ENCODE measurements around the gene GPR149. TPM values are rescaled to one million over a fixed set of nuclear protein-coding genes. Genes with fewer than 3 reads are reported as not detected.

GPR149 gene
- total RNA-seq, 1 donor from 2014 or later, result not detected

DNA sequence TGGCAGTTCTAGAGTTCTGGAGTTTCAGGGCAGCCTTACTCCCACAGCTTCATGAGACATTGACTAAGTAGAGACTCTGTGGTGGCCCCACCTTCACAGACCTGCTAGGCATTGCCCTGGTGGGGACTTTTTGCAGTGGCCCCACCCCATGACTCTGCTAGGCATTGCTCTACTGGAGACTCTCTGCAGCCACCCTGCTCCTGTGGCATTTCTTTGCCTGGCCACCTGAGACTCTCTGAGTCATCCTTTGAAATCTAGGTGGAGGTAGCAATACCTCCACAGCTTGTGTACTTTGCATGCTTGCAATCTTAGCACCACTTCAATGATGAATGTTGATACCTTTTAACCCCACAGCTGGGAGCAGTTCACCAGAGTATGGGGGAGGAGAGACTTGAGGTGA is 65.1 kb downstream of the GPR149 start:
- Mint-ChIP-seq H3K4me1 (ENCODE audit: low read depth) (no peaks in the 10 kb centered on the region), H3K9me3 (ENCODE audit: low read depth) (no peaks in the 10 kb centered on the region), H3K36me3 (ENCODE audit: low read depth) (no peaks in the 10 kb centered on the region), H3K27ac (ENCODE audit: unreplicated experiment) (no peak overlapping the region), H3K27me3 (ENCODE audit: low read depth) (peaks cover 5% of the 10 kb centered on the region), H3K4me3 (ENCODE audit: unreplicated experiment) (no peak overlapping the region)
- no peak for TF ChIP-seq CTCF (IDR thresholded peaks at IDR 0.05)
- DNase-seq (ENCODE audit: low spot score), result no peak

- no peaks in the 10 kb centered on the region for H3K36me3 Mint-ChIP-seq (ENCODE audit: low read depth)
- no peaks in the 10 kb centered on the region for H3K4me1 Mint-ChIP-seq (ENCODE audit: low read depth)
Measured at GRCh38 chr3:154361099-154361498, 68.9 kb downstream of the GPR149 start.

GRCh38 chr3:154356009-154356408 is 74.0 kb downstream of the GPR149 start:
- Mint-ChIP-seq H3K36me3 (ENCODE audit: low read depth) (no peaks in the 10 kb centered on the region), H3K27me3 (ENCODE audit: low read depth) (peaks cover 20% of the 10 kb centered on the region), H3K9me3 (ENCODE audit: low read depth) (peaks cover 6% of the 10 kb centered on the region), H3K27ac (ENCODE audit: unreplicated experiment) (no peak overlapping the region), H3K4me3 (ENCODE audit: unreplicated experiment) (no peak overlapping the region), H3K4me1 (ENCODE audit: low read depth) (no peaks in the 10 kb centered on the region)
- DNase-seq (ENCODE audit: low spot score), result no peak
- TF ChIP-seq CTCF (IDR thresholded peaks at IDR 0.05), result no peak

More at GRCh38 chr3:154361099-154361498, 68.9 kb downstream of the GPR149 start:
- H3K4me3 Mint-ChIP-seq (ENCODE audit: unreplicated experiment), result no peak overlapping the region
- peaks cover 3% of the 10 kb centered on the region for H3K27me3 Mint-ChIP-seq (ENCODE audit: low read depth)
- no peak for TF ChIP-seq CTCF (IDR thresholded peaks at IDR 0.05)
- peaks cover 3% of the 10 kb centered on the region for H3K9me3 Mint-ChIP-seq (ENCODE audit: low read depth)
- H3K27ac Mint-ChIP-seq (ENCODE audit: unreplicated experiment), result no peak overlapping the region
- no peak for DNase-seq (ENCODE audit: low spot score)

- H3K4me3 Mint-ChIP-seq (ENCODE audit: unreplicated experiment), result no peak overlapping the region
- no peaks in the 10 kb centered on the region for H3K36me3 Mint-ChIP-seq (ENCODE audit: low read depth)
- H3K4me1 Mint-ChIP-seq (ENCODE audit: low read depth), result no peaks in the 10 kb centered on the region
- TF ChIP-seq CTCF (IDR thresholded peaks at IDR 0.05), result no peak
- peaks cover 42% of the 10 kb centered on the region for H3K27me3 Mint-ChIP-seq (ENCODE audit: low read depth)
- peaks cover 4% of the 10 kb centered on the region for H3K9me3 Mint-ChIP-seq (ENCODE audit: low read depth)
- DNase-seq (ENCODE audit: low spot score), result no peak
- no peak overlapping the region for H3K27ac Mint-ChIP-seq (ENCODE audit: unreplicated experiment)
Measured at GRCh38 chr3:154349223-154349622, 80.8 kb downstream of the GPR149 start.

DNA sequence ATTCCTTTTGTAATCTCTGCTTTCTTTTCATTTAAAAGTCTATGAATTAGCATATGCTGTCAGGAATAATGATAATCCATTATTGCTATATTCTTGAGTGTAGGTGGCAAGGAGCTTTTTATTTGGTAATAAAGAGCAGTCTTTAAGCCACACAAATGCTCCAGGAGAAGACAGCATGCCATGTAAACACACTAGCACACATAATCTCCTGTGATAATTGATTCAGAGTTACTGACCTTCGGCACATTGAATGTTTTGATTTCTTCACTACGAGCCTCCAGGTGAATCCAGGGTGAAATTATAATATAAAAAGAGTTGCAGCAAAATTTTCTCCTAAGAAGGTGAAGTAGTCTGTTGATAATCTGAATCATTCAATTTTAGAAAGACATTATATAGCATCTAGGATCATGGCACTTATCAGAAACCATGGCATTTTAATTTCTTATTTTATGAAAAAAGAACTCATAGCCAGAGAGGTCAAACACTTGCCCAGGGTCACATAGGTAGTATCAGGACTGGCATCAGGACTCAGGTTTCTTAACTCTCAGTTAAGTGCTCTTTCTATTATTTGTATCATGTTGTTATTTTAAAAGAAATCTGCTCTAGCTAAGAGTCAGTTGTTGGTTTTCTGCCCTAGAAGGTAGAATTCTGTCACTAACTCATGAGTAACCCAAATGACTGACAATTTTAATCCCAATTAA is 84.4 kb downstream of the GPR149 start:
- no peak for TF ChIP-seq CTCF (IDR thresholded peaks at IDR 0.05)
- no peak for DNase-seq (ENCODE audit: low spot score)
- Mint-ChIP-seq H3K36me3 (ENCODE audit: low read depth) (no peaks in the 10 kb centered on the region), H3K27me3 (ENCODE audit: low read depth) (peaks cover 27% of the 10 kb centered on the region), H3K4me3 (ENCODE audit: unreplicated experiment) (no peak overlapping the region), H3K27ac (ENCODE audit: unreplicated experiment) (no peak overlapping the region), H3K4me1 (ENCODE audit: low read depth) (no peaks in the 10 kb centered on the region), H3K9me3 (ENCODE audit: low read depth) (no peaks in the 10 kb centered on the region)

Data from chondrocyte (in vitro differentiated cells).